ENCODE data around the gene POLRMT. TPM values are rescaled to one million over a fixed set of nuclear protein-coding genes. Genes with fewer than 3 reads are reported as not detected.

POLRMT gene
- total RNA-seq, 2 donors from 2014 or later: 34.7 to 106 TPM

GRCh38 chr19:580274-580835, 53.0 kb downstream of the POLRMT start:
- no peak for DNase-seq (ENCODE audit: low spot score)
- Histone ChIP-seq H3K4me1 (replicated peaks) (peaks cover 7% of the 10 kb centered on the region), H3K9me3 (no peaks in the 10 kb centered on the region), H3K36me3 (peaks cover 11 to 21% of the 10 kb centered on the region in 2 donors), H3K27ac (no peak overlapping the region), H3K27me3 (replicated peaks; ENCODE audit: insufficient read depth) (no peaks in the 10 kb centered on the region), H3K4me3 (no peak overlapping the region)
- intact Hi-C loops (cut with DNase I): no loop called here
- WGBS: 90% methylated on average over 21 of the region's 22 CpGs
- no peak for TF ChIP-seq CTCF (IDR thresholded peaks at IDR 0.05)

GRCh38 chr19:579842-580155, 53.5 kb downstream of the POLRMT start:
- no peak for TF ChIP-seq POLR2AphosphoS5 (IDR thresholded peaks at IDR 0.05)
- TF ChIP-seq CTCF (IDR thresholded peaks at IDR 0.05): no peak
- TF ChIP-seq POLR2A (IDR thresholded peaks at IDR 0.05): no peak
- Histone ChIP-seq H3K27ac (no peak overlapping the region), H3K9me3 (no peaks in the 10 kb centered on the region), H3K4me3 (no peak overlapping the region), H3K36me3 (peaks cover 11 to 21% of the 10 kb centered on the region in 2 donors), H3K27me3 (replicated peaks; ENCODE audit: insufficient read depth) (no peaks in the 10 kb centered on the region), H3K4me1 (replicated peaks) (peaks cover 12% of the 10 kb centered on the region)
- intact Hi-C loops (cut with DNase I): no loop called here
- 90% methylated on average over 11 of the region's 11 CpGs for WGBS
- no peak for DNase-seq (ENCODE audit: low spot score)

GRCh38 chr19:579111-579841, 54.1 kb downstream of the POLRMT start:
- Histone ChIP-seq H3K9me3 (no peaks in the 10 kb centered on the region), H3K27ac (no peak overlapping the region), H3K4me3 (no peak overlapping the region), H3K27me3 (replicated peaks; ENCODE audit: insufficient read depth) (no peaks in the 10 kb centered on the region), H3K36me3 (peaks cover 11 to 21% of the 10 kb centered on the region in 2 donors), H3K4me1 (replicated peaks) (peaks cover 17% of the 10 kb centered on the region)
- no peak for DNase-seq (ENCODE audit: low spot score)
- TF ChIP-seq POLR2AphosphoS5 (IDR thresholded peaks at IDR 0.05) (no peak), POLR2A (IDR thresholded peaks at IDR 0.05) (no peak), CTCF (IDR thresholded peaks at IDR 0.05) (no peak)
- intact Hi-C loops (cut with DNase I): no loop called here
- 90% methylated on average over 40 of the region's 46 CpGs for WGBS

GRCh38 chr19:577439-578392, 55.6 kb downstream of the POLRMT start:
- H3K27ac ChIP-seq: no peak overlapping the region
- no peaks in the 10 kb centered on the region for H3K9me3 ChIP-seq
- no peak for DNase-seq (ENCODE audit: low spot score)
- no peaks in the 10 kb centered on the region for H3K27me3 ChIP-seq (replicated peaks; ENCODE audit: insufficient read depth)
- H3K4me1 ChIP-seq (replicated peaks): peaks cover 18% of the 10 kb centered on the region
- H3K4me3 ChIP-seq: no peak overlapping the region
- intact Hi-C loops (cut with DNase I): no loop called here
- TF ChIP-seq POLR2A (IDR thresholded peaks at IDR 0.05): no peak
- TF ChIP-seq CTCF (IDR thresholded peaks at IDR 0.05): no peak
- no peak for TF ChIP-seq POLR2AphosphoS5 (IDR thresholded peaks at IDR 0.05)
- peaks cover 11 to 17% of the 10 kb centered on the region in 2 donors for H3K36me3 ChIP-seq
- 86% methylated on average over 63 of the region's 66 CpGs for WGBS

Measured in prostate gland (tissue), 2 donors.